Measurements from ENCODE around the gene TEAD1. TPM values are rescaled to one million over a fixed set of nuclear protein-coding genes. Genes with fewer than 3 reads are reported as not detected.

The TEAD1 gene
- polyA plus RNA-seq, 1 donor from 2014 or later, result 12.2 TPM

GRCh38 chr11:12668166-12668565 lies 6.1 kb upstream of the TEAD1 start:
- Histone ChIP-seq H3K4me2 (ENCODE audit: low read length) (no peak overlapping the region), H3K9me3 (ENCODE audit: low read length) (no peaks in the 10 kb centered on the region), H4K20me1 (ENCODE audit: insufficient read depth) (no peaks in the 10 kb centered on the region)

GRCh38 chr11:12669930-12670329 lies 4.3 kb upstream of the TEAD1 start:
- TF ChIP-seq MXI1 (conservative IDR thresholded peaks at IDR 0.05; ENCODE audit: poor library complexity, severe bottlenecking) (no peak), EZH2 (IDR thresholded peaks at IDR 0.05; ENCODE audit: borderline replicate concordance, insufficient read depth, low read length, poor library complexity, severe bottlenecking) (no peak)
- no peaks in the 10 kb centered on the region for H3K9me3 ChIP-seq (ENCODE audit: low read length)
- H4K20me1 ChIP-seq (ENCODE audit: insufficient read depth), result no peaks in the 10 kb centered on the region
- no peaks in the 10 kb centered on the region for H3K36me3 ChIP-seq (ENCODE audit: insufficient read depth, low read length)
- H3F3A ChIP-seq (ENCODE audit: insufficient read depth, low read length, poor library complexity, severe bottlenecking), result no peaks in the 10 kb centered on the region
- no peak overlapping the region for H3K9ac ChIP-seq (ENCODE audit: low read length)
- no peaks in the 10 kb centered on the region for H3K79me2 ChIP-seq (replicated peaks; ENCODE audit: insufficient read depth, low read length)
- H3K4me3 ChIP-seq (ENCODE audit: low read length), result no peak overlapping the region
- H3K4me2 ChIP-seq (ENCODE audit: low read length), result no peak overlapping the region
- H3K27me3 ChIP-seq (ENCODE audit: insufficient read depth, low read depth, low read length), result no peaks in the 10 kb centered on the region
- no peaks in the 10 kb centered on the region for H3K9me2 ChIP-seq (ENCODE audit: insufficient read depth, low read length)
- no peak overlapping the region for H2AFZ ChIP-seq (ENCODE audit: low read depth, low read length)
- H3K27ac ChIP-seq (ENCODE audit: low read length), result no peak overlapping the region

More at GRCh38 chr11:12668166-12668565, 6.1 kb upstream of the TEAD1 start:
- Histone ChIP-seq H3K9me2 (ENCODE audit: insufficient read depth, low read length) (no peaks in the 10 kb centered on the region), H2AFZ (ENCODE audit: low read depth, low read length) (no peak overlapping the region), H3K27ac (ENCODE audit: low read length) (no peak overlapping the region), H3F3A (ENCODE audit: insufficient read depth, low read length, poor library complexity, severe bottlenecking) (no peaks in the 10 kb centered on the region), H3K36me3 (ENCODE audit: insufficient read depth, low read length) (no peaks in the 10 kb centered on the region), H3K9ac (ENCODE audit: low read length) (no peak overlapping the region), H3K27me3 (ENCODE audit: insufficient read depth, low read depth, low read length) (no peaks in the 10 kb centered on the region), H3K4me3 (ENCODE audit: low read length) (no peak overlapping the region), H3K79me2 (replicated peaks; ENCODE audit: insufficient read depth, low read length) (no peaks in the 10 kb centered on the region)
- TF ChIP-seq, protein P1, sequence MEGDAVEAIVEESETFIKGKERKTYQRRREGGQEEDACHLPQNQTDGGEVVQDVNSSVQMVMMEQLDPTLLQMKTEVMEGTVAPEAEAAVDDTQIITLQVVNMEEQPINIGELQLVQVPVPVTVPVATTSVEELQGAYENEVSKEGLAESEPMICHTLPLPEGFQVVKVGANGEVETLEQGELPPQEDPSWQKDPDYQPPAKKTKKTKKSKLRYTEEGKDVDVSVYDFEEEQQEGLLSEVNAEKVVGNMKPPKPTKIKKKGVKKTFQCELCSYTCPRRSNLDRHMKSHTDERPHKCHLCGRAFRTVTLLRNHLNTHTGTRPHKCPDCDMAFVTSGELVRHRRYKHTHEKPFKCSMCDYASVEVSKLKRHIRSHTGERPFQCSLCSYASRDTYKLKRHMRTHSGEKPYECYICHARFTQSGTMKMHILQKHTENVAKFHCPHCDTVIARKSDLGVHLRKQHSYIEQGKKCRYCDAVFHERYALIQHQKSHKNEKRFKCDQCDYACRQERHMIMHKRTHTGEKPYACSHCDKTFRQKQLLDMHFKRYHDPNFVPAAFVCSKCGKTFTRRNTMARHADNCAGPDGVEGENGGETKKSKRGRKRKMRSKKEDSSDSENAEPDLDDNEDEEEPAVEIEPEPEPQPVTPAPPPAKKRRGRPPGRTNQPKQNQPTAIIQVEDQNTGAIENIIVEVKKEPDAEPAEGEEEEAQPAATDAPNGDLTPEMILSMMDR (IDR thresholded peaks at IDR 0.05; ENCODE audit: poor library complexity, severe bottlenecking), result no peak
- TF ChIP-seq EZH2 (IDR thresholded peaks at IDR 0.05; ENCODE audit: borderline replicate concordance, insufficient read depth, low read length, poor library complexity, severe bottlenecking), result no peak
- no peak for TF ChIP-seq TAF1 (IDR thresholded peaks at IDR 0.05; ENCODE audit: low read depth)
- no peak for TF ChIP-seq SMC3 (conservative IDR thresholded peaks at IDR 0.05; ENCODE audit: poor library complexity)
- TF ChIP-seq, protein P2, sequence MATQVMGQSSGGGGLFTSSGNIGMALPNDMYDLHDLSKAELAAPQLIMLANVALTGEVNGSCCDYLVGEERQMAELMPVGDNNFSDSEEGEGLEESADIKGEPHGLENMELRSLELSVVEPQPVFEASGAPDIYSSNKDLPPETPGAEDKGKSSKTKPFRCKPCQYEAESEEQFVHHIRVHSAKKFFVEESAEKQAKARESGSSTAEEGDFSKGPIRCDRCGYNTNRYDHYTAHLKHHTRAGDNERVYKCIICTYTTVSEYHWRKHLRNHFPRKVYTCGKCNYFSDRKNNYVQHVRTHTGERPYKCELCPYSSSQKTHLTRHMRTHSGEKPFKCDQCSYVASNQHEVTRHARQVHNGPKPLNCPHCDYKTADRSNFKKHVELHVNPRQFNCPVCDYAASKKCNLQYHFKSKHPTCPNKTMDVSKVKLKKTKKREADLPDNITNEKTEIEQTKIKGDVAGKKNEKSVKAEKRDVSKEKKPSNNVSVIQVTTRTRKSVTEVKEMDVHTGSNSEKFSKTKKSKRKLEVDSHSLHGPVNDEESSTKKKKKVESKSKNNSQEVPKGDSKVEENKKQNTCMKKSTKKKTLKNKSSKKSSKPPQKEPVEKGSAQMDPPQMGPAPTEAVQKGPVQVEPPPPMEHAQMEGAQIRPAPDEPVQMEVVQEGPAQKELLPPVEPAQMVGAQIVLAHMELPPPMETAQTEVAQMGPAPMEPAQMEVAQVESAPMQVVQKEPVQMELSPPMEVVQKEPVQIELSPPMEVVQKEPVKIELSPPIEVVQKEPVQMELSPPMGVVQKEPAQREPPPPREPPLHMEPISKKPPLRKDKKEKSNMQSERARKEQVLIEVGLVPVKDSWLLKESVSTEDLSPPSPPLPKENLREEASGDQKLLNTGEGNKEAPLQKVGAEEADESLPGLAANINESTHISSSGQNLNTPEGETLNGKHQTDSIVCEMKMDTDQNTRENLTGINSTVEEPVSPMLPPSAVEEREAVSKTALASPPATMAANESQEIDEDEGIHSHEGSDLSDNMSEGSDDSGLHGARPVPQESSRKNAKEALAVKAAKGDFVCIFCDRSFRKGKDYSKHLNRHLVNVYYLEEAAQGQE (IDR thresholded peaks at IDR 0.05; ENCODE audit: borderline replicate concordance), result no peak
- TF ChIP-seq RAD21 (conservative IDR thresholded peaks at IDR 0.05), result no peak
- no peak for TF ChIP-seq POLR2AphosphoS5 (IDR thresholded peaks at IDR 0.05)
- no peak for TF ChIP-seq MXI1 (conservative IDR thresholded peaks at IDR 0.05; ENCODE audit: poor library complexity, severe bottlenecking)
- no peak for TF ChIP-seq EP300 (conservative IDR thresholded peaks at IDR 0.05; ENCODE audit: poor library complexity, severe bottlenecking)

All from neural cell (in vitro differentiated cells).